Measurements from ENCODE around the gene OR5D16.
"Not testable (repeated sequence)": the region's sequence is repeated elsewhere in the genome, so short reads cannot be mapped to it uniquely, and the experiment has no call there.

The OR5D16 gene

DNA sequence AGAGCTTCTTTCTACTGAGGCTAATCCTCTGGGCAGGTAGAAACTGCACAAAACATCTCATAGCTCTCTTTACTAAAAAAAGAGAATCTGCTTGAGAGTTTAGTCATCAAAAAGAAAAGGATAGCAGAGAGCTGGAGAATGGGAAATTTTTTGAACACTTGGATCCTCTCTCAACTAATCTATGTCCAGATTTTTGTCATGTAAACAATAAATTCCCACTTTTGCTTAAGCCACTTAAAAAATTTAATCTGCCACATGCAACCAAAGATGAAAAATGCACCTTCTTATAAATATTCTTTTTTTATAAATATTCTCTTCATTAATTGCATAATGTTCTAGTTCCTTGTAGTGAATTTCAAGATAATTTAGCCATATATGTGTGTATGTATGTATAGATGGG is 10.5 kb downstream of the OR5D16 start:
- no peaks in the 10 kb centered on the region for H3K9me2 ChIP-seq (replicated peaks; ENCODE audit: control insufficient read depth, low read length)
- no peaks in the 10 kb centered on the region for H3K9me3 ChIP-seq (ENCODE audit: control insufficient read depth, insufficient read depth, low read length)
- H3K4me1 ChIP-seq (ENCODE audit: control insufficient read depth, low read length) = no peaks in the 10 kb centered on the region

DNA sequence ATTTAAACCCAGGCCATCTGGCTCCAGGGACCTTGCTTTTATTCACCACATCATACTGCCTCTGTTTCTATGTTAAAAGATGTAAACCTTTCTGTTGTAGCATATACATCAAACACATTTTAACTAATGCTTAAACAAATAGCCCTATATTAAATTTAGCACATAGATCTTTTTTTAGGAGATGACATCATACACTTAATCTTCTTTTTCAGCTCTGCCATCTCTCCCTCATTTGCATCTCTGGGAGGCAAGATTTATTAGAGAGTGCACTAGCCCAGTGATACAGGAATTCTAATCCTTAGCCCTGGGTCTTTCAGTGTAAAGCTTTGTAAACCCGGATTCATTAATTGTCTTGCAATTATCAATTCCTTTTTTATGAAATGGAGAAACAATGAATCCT is 13.6 kb downstream of the OR5D16 start:
- H3K36me3 ChIP-seq (ENCODE audit: control insufficient read depth, low read length) = no peaks in the 10 kb centered on the region
- TF ChIP-seq EZH2phosphoT487 (IDR thresholded peaks at IDR 0.05; ENCODE audit: borderline replicate concordance, low read length) = no peak
- TF ChIP-seq, protein P1, sequence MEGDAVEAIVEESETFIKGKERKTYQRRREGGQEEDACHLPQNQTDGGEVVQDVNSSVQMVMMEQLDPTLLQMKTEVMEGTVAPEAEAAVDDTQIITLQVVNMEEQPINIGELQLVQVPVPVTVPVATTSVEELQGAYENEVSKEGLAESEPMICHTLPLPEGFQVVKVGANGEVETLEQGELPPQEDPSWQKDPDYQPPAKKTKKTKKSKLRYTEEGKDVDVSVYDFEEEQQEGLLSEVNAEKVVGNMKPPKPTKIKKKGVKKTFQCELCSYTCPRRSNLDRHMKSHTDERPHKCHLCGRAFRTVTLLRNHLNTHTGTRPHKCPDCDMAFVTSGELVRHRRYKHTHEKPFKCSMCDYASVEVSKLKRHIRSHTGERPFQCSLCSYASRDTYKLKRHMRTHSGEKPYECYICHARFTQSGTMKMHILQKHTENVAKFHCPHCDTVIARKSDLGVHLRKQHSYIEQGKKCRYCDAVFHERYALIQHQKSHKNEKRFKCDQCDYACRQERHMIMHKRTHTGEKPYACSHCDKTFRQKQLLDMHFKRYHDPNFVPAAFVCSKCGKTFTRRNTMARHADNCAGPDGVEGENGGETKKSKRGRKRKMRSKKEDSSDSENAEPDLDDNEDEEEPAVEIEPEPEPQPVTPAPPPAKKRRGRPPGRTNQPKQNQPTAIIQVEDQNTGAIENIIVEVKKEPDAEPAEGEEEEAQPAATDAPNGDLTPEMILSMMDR (IDR thresholded peaks at IDR 0.05; ENCODE audit: low read depth, low read length, poor library complexity, severe bottlenecking) = no peak
- no peak overlapping the region for H3K27ac ChIP-seq (ENCODE audit: low read depth, low read length)
- H3K9me2 ChIP-seq (replicated peaks; ENCODE audit: control insufficient read depth, low read length) = no peaks in the 10 kb centered on the region
- no peaks in the 10 kb centered on the region for H3K79me2 ChIP-seq (ENCODE audit: control insufficient read depth, low read length)
- no peaks in the 10 kb centered on the region for H3K9me3 ChIP-seq (ENCODE audit: control insufficient read depth, insufficient read depth, low read length)
- H3K27me3 ChIP-seq (ENCODE audit: control insufficient read depth, low read length) = no peaks in the 10 kb centered on the region
- H3K4me2 ChIP-seq (ENCODE audit: low read length) = no peak overlapping the region
- no peaks in the 10 kb centered on the region for H4K20me1 ChIP-seq (ENCODE audit: control insufficient read depth, insufficient read depth, low read depth, low read length)
- H3K4me1 ChIP-seq (ENCODE audit: control insufficient read depth, low read length) = no peaks in the 10 kb centered on the region
- H3K4me3 ChIP-seq (ENCODE audit: low read length) = no peak overlapping the region
- no peaks in the 10 kb centered on the region for H3F3A ChIP-seq (ENCODE audit: control insufficient read depth, insufficient read depth)

More for the DNA sequence above, 10.5 kb downstream of the OR5D16 start:
- Histone ChIP-seq H4K20me1 (ENCODE audit: control insufficient read depth, insufficient read depth, low read depth, low read length) (no peaks in the 10 kb centered on the region), H3F3A (ENCODE audit: control insufficient read depth, insufficient read depth) (no peaks in the 10 kb centered on the region), H3K36me3 (ENCODE audit: control insufficient read depth, low read length) (no peaks in the 10 kb centered on the region), H3K79me2 (ENCODE audit: control insufficient read depth, low read length) (no peaks in the 10 kb centered on the region), H3K27ac (ENCODE audit: low read depth, low read length) (no peak overlapping the region), H3K4me2 (ENCODE audit: low read length) (no peak overlapping the region), H3K4me3 (ENCODE audit: low read length) (no peak overlapping the region), H3K27me3 (ENCODE audit: control insufficient read depth, low read length) (no peaks in the 10 kb centered on the region)
- TF ChIP-seq EZH2phosphoT487 (IDR thresholded peaks at IDR 0.05; ENCODE audit: borderline replicate concordance, low read length) = no peak
- TF ChIP-seq, protein P1 (IDR thresholded peaks at IDR 0.05; ENCODE audit: low read depth, low read length, poor library complexity, severe bottlenecking) = no peak

GRCh38 chr11:55854704-55855103 is 16.2 kb downstream of the OR5D16 start:
- H3K4me2 ChIP-seq (ENCODE audit: low read length) = no peak overlapping the region
- no peaks in the 10 kb centered on the region for H3K36me3 ChIP-seq (ENCODE audit: control insufficient read depth, low read length)
- H3K79me2 ChIP-seq (ENCODE audit: control insufficient read depth, low read length) = no peaks in the 10 kb centered on the region
- no peaks in the 10 kb centered on the region for H3K4me1 ChIP-seq (ENCODE audit: control insufficient read depth, low read length)
- H3F3A ChIP-seq (ENCODE audit: control insufficient read depth, insufficient read depth) = no peaks in the 10 kb centered on the region
- no peaks in the 10 kb centered on the region for H4K20me1 ChIP-seq (ENCODE audit: control insufficient read depth, insufficient read depth, low read depth, low read length)
- no peaks in the 10 kb centered on the region for H3K9me3 ChIP-seq (ENCODE audit: control insufficient read depth, insufficient read depth, low read length)
- TF ChIP-seq, protein P1 (IDR thresholded peaks at IDR 0.05; ENCODE audit: low read depth, low read length, poor library complexity, severe bottlenecking) = no peak
- no peak for TF ChIP-seq EZH2phosphoT487 (IDR thresholded peaks at IDR 0.05; ENCODE audit: borderline replicate concordance, low read length)
- no peak overlapping the region for H3K4me3 ChIP-seq (ENCODE audit: low read length)
- H3K9me2 ChIP-seq (replicated peaks; ENCODE audit: control insufficient read depth, low read length) = no peaks in the 10 kb centered on the region
- no peak overlapping the region for H3K27ac ChIP-seq (ENCODE audit: low read depth, low read length)
- H3K27me3 ChIP-seq (ENCODE audit: control insufficient read depth, low read length) = no peaks in the 10 kb centered on the region

GRCh38 chr11:55867354-55867753 is 28.8 kb downstream of the OR5D16 start:
- not testable (repeated sequence) for H3K79me2 ChIP-seq (ENCODE audit: control insufficient read depth, low read length); H3F3A ChIP-seq (ENCODE audit: control insufficient read depth, insufficient read depth); H3K36me3 ChIP-seq (ENCODE audit: control insufficient read depth, low read length); H3K9me2 ChIP-seq (replicated peaks; ENCODE audit: control insufficient read depth, low read length); H3K4me3 ChIP-seq (ENCODE audit: low read length); H3K27ac ChIP-seq (ENCODE audit: low read depth, low read length); H3K9me3 ChIP-seq (ENCODE audit: control insufficient read depth, insufficient read depth, low read length); H4K20me1 ChIP-seq (ENCODE audit: control insufficient read depth, insufficient read depth, low read depth, low read length); H3K4me1 ChIP-seq (ENCODE audit: control insufficient read depth, low read length); H3K4me2 ChIP-seq (ENCODE audit: low read length); H3K27me3 ChIP-seq (ENCODE audit: control insufficient read depth, low read length)

DNA sequence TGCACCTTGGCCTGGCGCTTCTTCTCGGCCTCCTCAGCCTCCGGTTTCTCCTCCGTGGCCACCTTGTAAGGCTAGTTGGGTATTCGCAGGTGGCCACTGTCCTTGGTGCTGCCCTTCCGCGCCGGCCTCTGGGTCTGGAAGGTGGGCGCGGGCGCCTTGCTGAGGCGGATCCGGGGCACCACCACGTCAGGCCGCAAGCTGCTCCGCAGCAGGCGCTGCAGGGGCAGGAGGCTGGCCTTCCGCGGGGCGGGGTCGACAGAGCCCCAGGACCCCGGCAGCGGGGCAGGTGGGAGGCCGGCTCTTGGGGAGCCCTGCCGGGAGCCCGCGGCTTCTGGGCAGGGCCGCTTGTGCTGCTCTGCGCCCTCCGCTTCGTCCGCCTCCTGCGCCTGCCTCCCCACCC is 34.2 kb downstream of the OR5D16 start:
- not testable (repeated sequence) for H3K36me3 ChIP-seq (ENCODE audit: control insufficient read depth, low read length); H3F3A ChIP-seq (ENCODE audit: control insufficient read depth, insufficient read depth); H3K9me3 ChIP-seq (ENCODE audit: control insufficient read depth, insufficient read depth, low read length); H3K27me3 ChIP-seq (ENCODE audit: control insufficient read depth, low read length); H3K4me1 ChIP-seq (ENCODE audit: control insufficient read depth, low read length); H3K27ac ChIP-seq (ENCODE audit: low read depth, low read length); H4K20me1 ChIP-seq (ENCODE audit: control insufficient read depth, insufficient read depth, low read depth, low read length); H3K4me2 ChIP-seq (ENCODE audit: low read length); H3K9me2 ChIP-seq (replicated peaks; ENCODE audit: control insufficient read depth, low read length); H3K4me3 ChIP-seq (ENCODE audit: low read length); H3K79me2 ChIP-seq (ENCODE audit: control insufficient read depth, low read length)

- H3K9me3 ChIP-seq (ENCODE audit: control insufficient read depth, insufficient read depth, low read length); H3K4me3 ChIP-seq (ENCODE audit: low read length); H4K20me1 ChIP-seq (ENCODE audit: control insufficient read depth, insufficient read depth, low read depth, low read length); H3F3A ChIP-seq (ENCODE audit: control insufficient read depth, insufficient read depth); H3K36me3 ChIP-seq (ENCODE audit: control insufficient read depth, low read length); H3K4me1 ChIP-seq (ENCODE audit: control insufficient read depth, low read length); H3K27me3 ChIP-seq (ENCODE audit: control insufficient read depth, low read length); H3K27ac ChIP-seq (ENCODE audit: low read depth, low read length); H3K9me2 ChIP-seq (replicated peaks; ENCODE audit: control insufficient read depth, low read length); H3K79me2 ChIP-seq (ENCODE audit: control insufficient read depth, low read length); H3K4me2 ChIP-seq (ENCODE audit: low read length): not testable (repeated sequence)
Observed at GRCh38 chr11:55873146-55873545, 34.6 kb downstream of the OR5D16 start.
